Hypothalamus (tissue), 51 donors: ENCODE measurements around the gene SPAG5.

Experiments used
- DNase-seq, 51 donors: peaks; one replicate each; lab custom pipeline; 2025; lab: John Stamatoyannopoulos, UW

Gene SPAG5

GRCh38 chr17:28574526-28574925, 24.3 kb downstream of the SPAG5 start:
- no peak for DNase-seq

GRCh38 chr17:28573966-28574480, 24.8 kb downstream of the SPAG5 start:
- no peak for DNase-seq

- no peak for DNase-seq
These were observed 25.3 kb downstream of the SPAG5 start for GRCh38 chr17:28573521-28573920.

GRCh38 chr17:28573040-28573380, 25.8 kb downstream of the SPAG5 start:
- no peak for DNase-seq

- peak in 6 of 51 donors; percentile 6 to 22 (median 12) for DNase-seq
These were observed 26.4 kb downstream of the SPAG5 start for GRCh38 chr17:28572259-28573039.

GRCh38 chr17:28571361-28572122, 27.3 kb downstream of the SPAG5 start, which contains the start of gene PIGS:
PIGS (minus strand) TSS chr17:28571524; CDS start chr17:28571496, 28 bp downstream.
- peak; percentile 44 to 98 (median 93) for DNase-seq

DNA sequence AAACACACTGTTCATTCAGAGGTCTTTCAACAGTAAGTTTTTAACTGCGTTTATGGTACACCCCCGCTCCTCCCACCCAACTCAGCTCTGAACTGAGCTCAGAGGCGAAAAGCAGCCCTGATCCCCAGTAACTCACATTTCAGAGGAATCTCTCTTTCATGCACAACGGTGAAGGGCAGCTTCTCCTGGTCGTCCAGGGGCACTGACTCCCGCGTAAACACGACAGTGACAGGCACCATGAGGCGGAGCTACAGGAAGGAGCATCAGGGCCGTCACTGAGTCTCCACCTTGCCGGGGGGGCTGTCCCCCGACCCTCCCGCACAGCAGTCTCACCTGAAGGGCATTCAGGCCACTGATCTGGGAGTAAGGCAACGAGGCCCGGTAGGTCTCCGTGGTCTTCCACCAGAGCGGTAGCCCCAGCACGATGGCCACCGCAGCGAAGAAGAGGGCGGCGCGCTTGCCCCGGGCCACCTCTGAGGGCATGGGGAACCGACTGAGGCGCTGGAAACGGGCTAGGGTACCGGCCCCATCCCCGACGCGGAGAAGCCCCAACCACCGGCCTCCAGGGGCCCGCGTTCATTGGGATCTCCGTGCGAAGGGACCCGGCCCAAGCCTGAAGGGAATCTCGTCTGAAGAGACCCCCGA, 28.0 kb downstream of the SPAG5 start:
- peak in 22 of 51 donors; percentile 15 to 61 (median 34) for DNase-seq

DNA sequence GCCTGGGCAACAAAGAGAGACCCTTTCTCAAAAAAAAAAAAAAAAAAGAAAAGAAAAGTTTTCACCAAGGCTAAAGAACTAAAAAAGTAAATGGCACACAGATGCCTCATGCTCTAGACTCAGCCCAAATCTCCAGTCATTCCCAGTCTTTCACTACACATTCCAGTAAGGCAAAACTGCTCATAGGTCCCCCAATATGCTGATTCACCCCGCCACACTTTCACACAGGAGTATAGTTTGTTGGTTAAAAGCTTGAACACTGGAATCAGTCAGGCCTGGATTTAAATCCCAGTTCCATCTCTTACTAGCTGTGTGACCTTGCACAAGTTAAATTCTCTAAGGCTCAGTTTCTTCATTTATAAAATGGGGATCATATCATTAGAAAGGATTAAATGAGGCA, 29.4 kb downstream of the SPAG5 start:
- no peak for DNase-seq

GRCh38 chr17:28567604-28568003, 31.2 kb downstream of the SPAG5 start:
- DNase-seq: no peak

DNA sequence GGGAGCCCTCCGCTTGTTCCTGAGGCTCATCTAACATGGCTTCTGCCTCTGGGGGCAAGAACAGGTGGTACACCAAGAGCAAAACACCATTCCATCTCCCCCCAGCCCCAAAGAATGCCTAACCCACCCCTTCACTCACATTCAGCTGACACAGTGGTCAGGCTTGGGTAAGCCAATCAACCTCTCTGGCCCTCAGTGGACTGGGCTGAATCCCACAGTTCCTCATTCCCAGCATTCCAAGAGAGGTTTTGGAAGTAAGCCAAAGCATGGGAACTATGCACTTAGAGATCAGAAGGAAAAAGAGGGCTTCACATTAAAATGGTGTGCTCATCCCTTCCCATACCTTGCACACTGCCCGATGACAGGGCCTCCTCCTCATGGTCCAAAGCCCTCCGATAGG, 35.4 kb downstream of the SPAG5 start:
- no peak for DNase-seq

DNA sequence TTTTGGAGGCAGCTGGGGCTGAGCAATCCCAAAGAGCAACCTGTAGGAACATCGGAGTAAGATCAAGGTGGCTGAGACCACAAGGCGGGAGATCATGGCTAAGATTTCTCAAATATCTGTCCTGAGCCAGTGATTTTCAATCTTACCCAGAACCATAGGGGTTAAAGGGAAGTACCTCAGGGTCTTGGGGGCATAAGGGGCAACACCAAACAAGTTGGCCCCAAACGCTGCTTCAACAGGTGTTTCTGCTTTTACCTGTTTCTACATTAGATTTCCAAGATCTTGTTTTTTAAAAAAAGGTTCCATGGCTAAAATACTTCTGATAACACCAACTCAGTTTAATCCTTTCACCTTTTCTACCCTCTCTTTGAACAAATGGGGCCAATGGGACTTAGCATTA, 43.8 kb downstream of the SPAG5 start:
- no peak for DNase-seq

GRCh38 chr17:28554565-28554964, 44.3 kb downstream of the SPAG5 start:
- DNase-seq: no peak

DNA sequence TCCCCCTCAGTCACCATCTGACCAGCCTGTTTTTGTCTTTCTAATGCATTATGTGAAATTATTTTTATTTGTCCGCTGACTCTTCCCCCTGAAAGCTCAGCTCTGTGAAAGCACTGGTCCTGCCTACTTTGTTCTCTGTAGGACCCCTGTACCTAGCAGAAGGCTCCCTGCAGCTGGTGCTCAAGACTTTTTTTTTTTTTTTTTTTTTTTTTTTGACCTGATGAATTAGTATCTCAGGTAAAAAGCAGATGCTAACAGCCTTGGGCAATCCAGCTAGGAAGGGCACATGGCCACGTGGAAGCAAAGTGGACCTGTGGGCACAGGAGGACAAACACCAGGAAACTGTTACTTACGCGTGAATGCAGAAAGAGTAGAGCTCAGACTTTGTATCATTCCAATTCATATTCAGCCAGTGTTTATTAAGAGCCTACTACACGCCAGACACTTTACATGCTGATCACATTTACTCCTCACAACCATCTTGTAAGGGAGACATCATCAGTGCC, 45.8 kb downstream of the SPAG5 start:
- no peak for DNase-seq

DNA sequence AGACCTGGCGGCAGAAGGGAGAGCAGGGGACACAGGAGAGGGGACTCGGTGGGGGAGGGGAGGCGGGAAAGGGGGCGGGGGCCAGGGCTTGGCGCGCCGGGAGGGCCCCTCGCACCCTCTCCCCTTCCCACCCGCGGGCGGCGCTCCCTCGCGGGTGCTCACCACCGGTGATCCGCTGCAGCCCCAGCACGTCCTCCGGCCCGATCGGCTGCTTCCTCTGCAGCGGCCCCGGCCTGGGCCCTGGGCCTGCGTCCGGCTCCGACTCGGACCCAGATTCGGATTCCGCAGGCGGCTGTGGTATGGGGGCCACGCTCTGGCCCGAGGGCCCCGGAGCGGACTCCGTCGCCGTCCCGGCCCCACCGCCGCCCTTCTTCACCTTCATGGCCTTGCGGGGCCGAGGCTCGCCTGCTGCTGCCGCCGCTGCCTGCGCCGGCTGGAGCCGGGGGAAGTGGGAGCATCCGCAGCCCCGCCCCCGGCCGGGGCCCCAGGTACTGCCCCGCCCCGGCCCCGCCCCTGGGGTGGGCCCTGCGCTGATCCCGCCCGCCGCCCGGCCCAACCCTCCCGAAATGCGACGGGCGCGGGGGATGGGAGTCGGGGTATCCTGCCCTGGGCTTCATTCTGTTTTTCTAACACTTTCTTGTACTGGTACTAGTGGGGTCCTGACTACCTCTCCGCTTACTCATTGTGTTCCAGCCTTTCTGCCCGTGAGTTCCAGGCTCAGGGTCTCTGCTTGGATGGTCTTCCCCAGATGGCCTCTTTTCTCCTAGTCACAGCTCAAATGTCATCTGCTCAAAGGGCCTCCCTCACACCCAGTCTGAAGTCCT, 46.4 kb downstream of the SPAG5 start, which contains the start of gene UNC119:
UNC119 (minus strand) TSS at position 449 of the 824 bp plus-strand sequence; CDS start at position 382, 67 bp downstream.
- DNase-seq: peak in 42 of 51 donors; percentile 6 to 77 (median 49)

GRCh38 chr17:28551421-28552175, 47.2 kb downstream of the SPAG5 start:
- peak in 3 of 51 donors; percentile 10 to 50 (median 17) for DNase-seq

GRCh38 chr17:28550858-28551257, 48.0 kb downstream of the SPAG5 start:
- DNase-seq: no peak

DNA sequence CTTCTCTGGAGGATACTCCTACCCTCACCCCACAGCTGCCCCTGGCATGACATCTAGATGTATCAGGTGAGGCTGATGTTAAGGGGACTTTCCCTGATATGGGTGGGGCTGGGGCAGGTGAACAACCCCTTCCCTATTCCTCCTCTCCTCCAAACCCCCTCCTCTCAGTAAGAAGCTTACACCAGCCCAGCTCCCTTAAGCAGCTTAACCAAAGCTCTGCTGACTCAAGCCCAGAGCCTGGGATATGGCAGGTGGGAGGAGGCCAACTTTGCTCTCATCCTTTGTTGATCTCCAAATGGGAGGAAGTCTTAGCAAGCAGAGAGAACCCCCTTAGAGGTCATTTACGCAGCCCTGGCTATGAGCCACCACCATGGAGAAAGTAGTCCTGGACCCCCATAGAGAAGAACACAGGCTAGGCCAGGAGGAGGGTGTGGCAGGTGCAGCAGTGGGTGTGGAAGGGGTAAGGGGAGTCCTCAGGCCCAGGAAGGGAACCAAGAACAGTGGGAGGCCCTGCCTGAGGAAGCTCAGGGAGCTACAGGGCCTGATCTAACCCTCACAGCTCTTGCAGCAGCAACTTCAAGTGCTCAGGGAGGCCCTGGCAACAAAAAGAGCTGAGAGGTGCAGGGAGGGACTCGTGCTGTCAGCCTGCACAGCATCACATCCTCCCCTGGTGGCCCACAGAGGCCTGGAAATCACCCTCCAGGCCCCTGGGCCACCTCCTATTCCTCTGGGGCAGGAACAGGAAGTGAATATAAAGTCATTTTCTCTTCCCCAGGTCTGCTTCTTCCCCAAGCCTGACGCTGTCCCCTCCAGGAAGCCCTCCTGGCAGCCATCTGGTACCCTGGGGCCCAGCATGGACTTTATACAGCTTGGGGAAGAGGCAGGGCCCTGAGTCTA, 49.3 kb downstream of the SPAG5 start:
- no peak for DNase-seq
